IMR-90 (cell line): ENCODE measurements around the gene SMIM7.

Experiments
- BHLHE40 ChIP-seq: fragments of 150-350 bp; IDR thresholded peaks from 2 replicates; pipeline ENCODE4 v1.6.1; 2016; ENCODE audit warnings: mild to moderate bottlenecking, low read depth, low read length
- CEBPB ChIP-seq: IDR thresholded peaks from 2 replicates; pipeline ENCODE4 v1.6.1; 2012; ENCODE audit warnings: low read depth, low read length, improper control_type of control experiment
- FOS ChIP-seq: fragments of 150-350 bp; IDR thresholded peaks from 2 replicates; pipeline ENCODE4 v1.6.1; 2016; ENCODE audit warnings: low read depth, low read length
- MAFK ChIP-seq: IDR thresholded peaks from 2 replicates; pipeline ENCODE4 v1.6.1; 2012; ENCODE audit warnings: low read depth, low read length, improper control_type of control experiment
- MAZ ChIP-seq: IDR thresholded peaks from 2 replicates; pipeline ENCODE4 v1.6.1; 2012; ENCODE audit warnings: low read depth, mild to moderate bottlenecking, low read length, improper control_type of control experiment, moderate library complexity, borderline replicate concordance
- MXI1 ChIP-seq: IDR thresholded peaks from 2 replicates; pipeline ENCODE4 v1.6.1; 2012; ENCODE audit warnings: low read depth, mild to moderate bottlenecking, low read length, moderate library complexity, borderline replicate concordance
- POLR2A ChIP-seq: IDR thresholded peaks from 2 replicates; pipeline ENCODE4 v1.6.1; 2012; ENCODE audit warnings: mild to moderate bottlenecking, low read depth, low read length
- RCOR1 ChIP-seq: IDR thresholded peaks from 2 replicates; pipeline ENCODE4 v1.6.1; 2012; ENCODE audit warnings: mild to moderate bottlenecking, low read length, improper control_type of control experiment; ENCODE audit not compliant: insufficient replicate concordance
- SMC3 ChIP-seq: fragments of 150-350 bp; IDR thresholded peaks from 2 replicates; pipeline ENCODE4 v1.6.1; 2016; ENCODE audit warnings: low read depth, mild to moderate bottlenecking, antibody characterized with exemption, low read length, moderate library complexity
- TF ChIP-seq, protein P1 (sequence below): conservative IDR thresholded peaks from 2 replicates; pipeline ENCODE4 v1.5.1; 2012; ENCODE audit warnings: mild to moderate bottlenecking, low read depth, low read length, improper control_type of control experiment
- TF ChIP-seq, protein P2 (sequence below): fragments of 150-350 bp; IDR thresholded peaks from 2 replicates; pipeline ENCODE4 v1.6.1; 2017; ENCODE audit warnings: mild to moderate bottlenecking, antibody characterized with exemption, low read length, low read depth

GRCh38 chr19:16659464-16659831, 496 bp downstream of the SMIM7 start:
- TF ChIP-seq FOS (no peak), MXI1 (no peak), MAFK (no peak), CEBPB (no peak), MAZ (no peak), RCOR1 (no peak), POLR2A (no peak), BHLHE40 (no peak), SMC3 (no peak)
- TF ChIP-seq, protein P1, sequence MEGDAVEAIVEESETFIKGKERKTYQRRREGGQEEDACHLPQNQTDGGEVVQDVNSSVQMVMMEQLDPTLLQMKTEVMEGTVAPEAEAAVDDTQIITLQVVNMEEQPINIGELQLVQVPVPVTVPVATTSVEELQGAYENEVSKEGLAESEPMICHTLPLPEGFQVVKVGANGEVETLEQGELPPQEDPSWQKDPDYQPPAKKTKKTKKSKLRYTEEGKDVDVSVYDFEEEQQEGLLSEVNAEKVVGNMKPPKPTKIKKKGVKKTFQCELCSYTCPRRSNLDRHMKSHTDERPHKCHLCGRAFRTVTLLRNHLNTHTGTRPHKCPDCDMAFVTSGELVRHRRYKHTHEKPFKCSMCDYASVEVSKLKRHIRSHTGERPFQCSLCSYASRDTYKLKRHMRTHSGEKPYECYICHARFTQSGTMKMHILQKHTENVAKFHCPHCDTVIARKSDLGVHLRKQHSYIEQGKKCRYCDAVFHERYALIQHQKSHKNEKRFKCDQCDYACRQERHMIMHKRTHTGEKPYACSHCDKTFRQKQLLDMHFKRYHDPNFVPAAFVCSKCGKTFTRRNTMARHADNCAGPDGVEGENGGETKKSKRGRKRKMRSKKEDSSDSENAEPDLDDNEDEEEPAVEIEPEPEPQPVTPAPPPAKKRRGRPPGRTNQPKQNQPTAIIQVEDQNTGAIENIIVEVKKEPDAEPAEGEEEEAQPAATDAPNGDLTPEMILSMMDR = no peak
- TF ChIP-seq, protein P2, sequence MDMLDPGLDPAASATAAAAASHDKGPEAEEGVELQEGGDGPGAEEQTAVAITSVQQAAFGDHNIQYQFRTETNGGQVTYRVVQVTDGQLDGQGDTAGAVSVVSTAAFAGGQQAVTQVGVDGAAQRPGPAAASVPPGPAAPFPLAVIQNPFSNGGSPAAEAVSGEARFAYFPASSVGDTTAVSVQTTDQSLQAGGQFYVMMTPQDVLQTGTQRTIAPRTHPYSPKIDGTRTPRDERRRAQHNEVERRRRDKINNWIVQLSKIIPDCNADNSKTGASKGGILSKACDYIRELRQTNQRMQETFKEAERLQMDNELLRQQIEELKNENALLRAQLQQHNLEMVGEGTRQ = no peak
